Mesenchymal stem cell (in vitro differentiated cells and primary cell): ENCODE data around the gene TCF7.

Experiments used
- DNase-seq: peaks from one replicate; pipeline ENCODE4 v3.0.0-alpha.2; 2013
- H2AFZ ChIP-seq: one replicate; pipeline ENCODE4 v1.6.1; 2013; ENCODE audit warnings: low read depth, mild to moderate bottlenecking, control low read depth, inconsistent platforms, low read length, moderate library complexity
- H2AK5ac ChIP-seq: 2 replicates; pipeline ENCODE4 v1.6.1; 2013; ENCODE audit warnings: low read length, moderate library complexity, mild to moderate bottlenecking, inconsistent platforms; ENCODE audit not compliant: severe bottlenecking
- H2BK120ac ChIP-seq: one replicate; pipeline ENCODE4 v1.6.1; 2013; ENCODE audit warnings: low read depth, mild to moderate bottlenecking, inconsistent platforms, low read length, moderate library complexity
- H2BK12ac ChIP-seq, 2 experiments: one replicate each; pipeline ENCODE4 v1.6.1; 2013; ENCODE audit warnings: inconsistent platforms in 2 of 2, low read length in 2 of 2, mild to moderate bottlenecking in 2 of 2, moderate library complexity in 2 of 2, control low read depth in 1 of 2
- H2BK15ac ChIP-seq: one replicate; pipeline ENCODE4 v1.6.1; 2013; ENCODE audit warnings: mild to moderate bottlenecking, low read depth, inconsistent platforms; ENCODE audit not compliant: poor library complexity, severe bottlenecking
- H2BK5ac ChIP-seq: 2 replicates; pipeline ENCODE4 v1.6.1; 2013; ENCODE audit warnings: low read depth, mild to moderate bottlenecking, low read length, control low read depth, inconsistent platforms; ENCODE audit not compliant: poor library complexity, severe bottlenecking
- H3K14ac ChIP-seq, 2 experiments: one replicate each; pipeline ENCODE4 v1.6.1; 2013; ENCODE audit warnings: inconsistent platforms in 2 of 2, low read length in 2 of 2, control low read depth in 1 of 2, mild to moderate bottlenecking in 1 of 2, moderate library complexity in 1 of 2
- H3K18ac ChIP-seq, 2 experiments: one replicate each; pipeline ENCODE4 v1.6.1; 2013; ENCODE audit warnings: inconsistent platforms in 2 of 2, low read length in 2 of 2, control low read depth in 1 of 2, low read depth in 1 of 2, mild to moderate bottlenecking in 1 of 2
- H3K23ac ChIP-seq, 2 experiments: one replicate each; pipeline ENCODE4 v1.6.1; 2013; ENCODE audit warnings: inconsistent platforms in 2 of 2, low read length in 2 of 2, mild to moderate bottlenecking in 2 of 2, moderate library complexity in 2 of 2, control low read depth in 1 of 2
- H3K27ac ChIP-seq: 2 replicates; pipeline ENCODE4 v1.5.1; 2013; ENCODE audit warnings: mild to moderate bottlenecking, moderate library complexity, low read length, control low read depth, inconsistent platforms; ENCODE audit not compliant: poor library complexity, severe bottlenecking
- H3K27me3 ChIP-seq, 2 experiments: 2 replicates each; pipeline versions ENCODE4 v1.6.1 to v1.7.0; 2013; ENCODE audit warnings: low read length in 2 of 2, mild to moderate bottlenecking in 2 of 2, moderate library complexity in 2 of 2, control low read depth in 1 of 2, inconsistent platforms in 1 of 2; ENCODE audit not compliant: control insufficient read depth in 1 of 2, insufficient read depth in 1 of 2
- H3K36me3 ChIP-seq, 2 experiments: 2 replicates each; pipeline versions ENCODE4 v1.6.1 to v1.7.0; 2013; ENCODE audit warnings: low read length in 2 of 2, control low read depth in 1 of 2, inconsistent platforms in 1 of 2, low read depth in 1 of 2, mild to moderate bottlenecking in 1 of 2; ENCODE audit not compliant: insufficient read depth in 2 of 2, control insufficient read depth in 1 of 2
- H3K4ac ChIP-seq, 2 experiments: one replicate each; pipeline ENCODE4 v1.6.1; 2013; ENCODE audit warnings: inconsistent platforms in 2 of 2, low read length in 2 of 2, mild to moderate bottlenecking in 2 of 2, moderate library complexity in 2 of 2, control low read depth in 1 of 2, low read depth in 1 of 2
- H3K4me1 ChIP-seq: 2 replicates; pipeline ENCODE4 v1.6.1; 2013; ENCODE audit warnings: low read depth, low read length, control low read depth; ENCODE audit not compliant: control insufficient read depth, insufficient read depth
- H3K4me2 ChIP-seq: 2 replicates; pipeline ENCODE4 v1.6.1; 2013; ENCODE audit warnings: low read length, mild to moderate bottlenecking, inconsistent platforms; ENCODE audit not compliant: poor library complexity, severe bottlenecking
- H3K4me3 ChIP-seq, 2 experiments: 2 replicates each; pipeline versions ENCODE4 v1.5.1 to v1.7.0; 2013; ENCODE audit warnings: low read length in 2 of 2, mild to moderate bottlenecking in 2 of 2, control low read depth in 1 of 2, low read depth in 1 of 2; ENCODE audit not compliant: insufficient read depth in 1 of 2
- H3K79me1 ChIP-seq: replicated peaks from 2 replicates; pipeline ENCODE4 v1.6.1; 2013; ENCODE audit warnings: mild to moderate bottlenecking, control low read depth, low read length, inconsistent platforms; ENCODE audit not compliant: poor library complexity, severe bottlenecking
- H3K9ac ChIP-seq: 2 replicates; pipeline ENCODE4 v1.7.0; 2013; ENCODE audit warnings: mild to moderate bottlenecking, low read length, moderate library complexity
- H3K9me3 ChIP-seq: 2 replicates; pipeline ENCODE4 v1.7.0; 2013; ENCODE audit warnings: mild to moderate bottlenecking, low read length; ENCODE audit not compliant: control insufficient read depth
- H4K8ac ChIP-seq: one replicate; pipeline ENCODE4 v1.6.1; 2013; ENCODE audit warnings: inconsistent platforms, mild to moderate bottlenecking, low read length, moderate library complexity
- H4K91ac ChIP-seq: one replicate; pipeline ENCODE4 v1.6.1; 2013; ENCODE audit warnings: mild to moderate bottlenecking, low read length, inconsistent platforms
- WGBS: methylation state at CpG from one replicate; pipeline ENCODE4 v1.1.7; 2013; ENCODE audit warnings: mixed read lengths; 5-methylcytosine and 5-hydroxymethylcytosine counted together

The TCF7 gene

DNA sequence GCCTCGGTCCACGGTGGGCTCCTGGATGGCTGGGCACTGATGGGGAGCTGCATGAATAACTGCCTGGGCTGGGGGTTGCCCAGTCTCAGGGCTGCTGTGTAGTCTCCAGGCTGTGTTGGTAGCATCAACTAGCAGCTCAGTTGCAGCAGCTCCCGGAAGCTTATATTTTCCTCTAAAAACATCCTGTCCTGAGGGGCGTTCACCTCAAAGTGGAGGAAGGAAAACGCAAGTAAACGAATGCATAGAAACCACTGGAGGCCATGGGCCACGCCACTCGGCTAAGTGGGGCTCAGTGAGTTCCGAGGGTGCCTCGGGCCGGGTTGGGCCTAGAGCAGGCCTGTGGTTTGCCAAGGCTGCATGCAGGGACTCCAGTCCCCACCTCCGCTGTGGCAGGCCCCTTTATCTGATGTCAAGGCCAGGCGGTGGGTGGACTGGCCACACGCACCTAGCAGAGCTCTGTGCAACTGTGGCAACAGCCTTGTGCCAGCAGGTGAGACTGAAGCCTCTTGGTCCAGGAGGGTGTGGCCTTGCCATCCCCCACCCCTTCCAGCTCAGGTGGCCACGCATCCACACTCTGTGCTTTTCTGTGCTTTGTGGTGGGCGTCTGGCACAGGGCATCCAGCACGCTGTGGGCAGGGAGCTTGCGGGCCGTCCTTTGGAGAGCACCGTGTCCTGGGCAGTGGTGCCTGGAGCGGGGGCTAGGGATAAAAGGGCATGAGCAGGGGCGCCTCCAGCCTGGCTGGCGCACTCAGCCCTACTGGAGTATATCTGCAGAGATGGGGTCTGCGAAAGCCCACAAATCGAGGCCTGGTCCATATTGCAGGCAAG is 15.1 kb downstream of the TCF7 start:
- Histone ChIP-seq H3K4me3 (no peak overlapping the region), H2AK5ac (no peak overlapping the region), H2BK12ac (no peak overlapping the region), H3K4me1 (peaks cover 13% of the 10 kb centered on the region), H3K4me2 (no peak overlapping the region), H2BK15ac (no peak overlapping the region), H2BK120ac (no peak overlapping the region), H2BK5ac (no peak overlapping the region), H3K36me3 (peaks cover 49 to 70% of the 10 kb centered on the region in 2 experiments), H3K9ac (no peak overlapping the region), H3K27ac (no peak overlapping the region), H2AFZ (no peak overlapping the region), H4K8ac (no peak overlapping the region), H4K91ac (no peak overlapping the region), H3K79me1 (peaks cover 40% of the 10 kb centered on the region), H3K9me3 (no peaks in the 10 kb centered on the region), H3K18ac (no peak overlapping the region), H3K14ac (no peak overlapping the region), H3K23ac (no peak overlapping the region), H3K4ac (no peak overlapping the region), H3K27me3 (no peaks in the 10 kb centered on the region)
- 96% methylated on average over 25 of the region's 25 CpGs for WGBS
- no peak for DNase-seq

DNA sequence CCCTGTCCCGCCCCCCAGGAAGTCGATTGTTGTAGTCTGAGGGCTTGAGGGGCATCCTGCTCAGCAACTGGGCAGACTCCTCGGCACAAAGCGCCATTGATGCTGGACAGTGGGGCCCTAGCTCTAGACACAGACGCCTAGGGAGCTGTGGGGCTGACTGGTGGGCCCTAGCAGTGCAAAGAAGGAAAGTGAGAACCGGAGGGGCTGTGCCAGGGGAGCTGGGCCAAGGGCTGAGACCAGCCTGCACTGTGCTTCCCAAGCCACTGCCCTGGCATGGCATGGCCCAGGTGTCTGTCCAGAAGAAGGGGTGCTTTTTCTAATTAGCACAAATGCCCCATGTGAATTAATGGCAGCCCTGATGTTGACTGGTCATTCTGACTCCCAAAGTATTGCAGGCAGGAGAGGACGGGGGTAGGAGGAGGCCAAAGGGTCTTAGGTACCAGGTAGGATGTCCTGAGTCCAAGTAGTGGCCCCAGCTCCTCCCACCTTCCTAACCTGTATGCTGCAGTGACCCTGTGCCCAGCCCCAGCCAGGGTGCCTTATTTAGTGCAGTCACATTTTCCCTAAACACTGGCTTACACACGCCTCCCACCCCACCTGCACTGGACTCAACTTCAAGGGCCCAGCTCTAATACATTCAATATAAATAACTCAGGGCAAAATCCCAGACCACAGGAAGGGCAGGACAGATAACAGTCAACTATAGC is 15.9 kb downstream of the TCF7 start:
- Histone ChIP-seq H3K14ac (no peak overlapping the region), H2BK5ac (no peak overlapping the region), H2BK12ac (no peak overlapping the region), H3K4me2 (no peak overlapping the region), H3K18ac (no peak overlapping the region), H2BK120ac (no peak overlapping the region), H2AFZ (no peak overlapping the region), H3K4me3 (no peak overlapping the region), H3K4ac (no peak overlapping the region), H2BK15ac (no peak overlapping the region), H3K27me3 (no peaks in the 10 kb centered on the region), H3K4me1 (peaks cover 6% of the 10 kb centered on the region), H3K27ac (no peak overlapping the region), H4K8ac (no peak overlapping the region), H3K79me1 (peaks cover 41% of the 10 kb centered on the region), H3K9me3 (no peaks in the 10 kb centered on the region), H3K23ac (no peak overlapping the region), H2AK5ac (no peak overlapping the region), H3K9ac (no peak overlapping the region), H4K91ac (no peak overlapping the region), H3K36me3 (peaks cover 56 to 77% of the 10 kb centered on the region in 2 experiments)
- WGBS = 98% methylated on average over 8 of the region's 8 CpGs
- DNase-seq = no peak

DNA sequence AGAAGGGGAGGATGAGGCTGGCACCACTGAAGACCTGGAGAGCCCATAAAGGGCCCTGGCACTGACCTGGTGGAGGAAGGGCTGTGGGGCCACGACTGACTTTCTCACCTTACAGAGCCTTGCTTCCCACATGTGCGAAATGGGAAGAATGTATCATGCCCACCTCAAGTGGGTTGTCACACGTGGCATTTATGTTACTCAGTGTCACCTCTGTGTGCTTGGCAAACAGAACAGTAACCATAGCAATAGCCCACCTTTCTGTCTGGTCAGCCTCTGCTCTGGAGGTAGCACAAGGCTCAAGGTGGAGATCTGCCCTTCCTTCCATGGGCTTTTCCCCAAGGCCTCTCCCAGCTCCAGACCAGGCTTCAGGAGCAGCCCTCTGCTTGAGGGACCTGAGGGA is 16.7 kb downstream of the TCF7 start:
- Histone ChIP-seq H3K79me1 (peaks cover 44% of the 10 kb centered on the region), H2AK5ac (no peak overlapping the region), H2AFZ (no peak overlapping the region), H2BK120ac (no peak overlapping the region), H4K8ac (no peak overlapping the region), H3K4ac (no peak overlapping the region), H2BK12ac (no peak overlapping the region), H3K14ac (no peak overlapping the region), H2BK15ac (no peak overlapping the region), H3K4me2 (no peak overlapping the region), H3K18ac (no peak overlapping the region), H3K9ac (no peak overlapping the region), H3K9me3 (no peaks in the 10 kb centered on the region), H3K27me3 (no peaks in the 10 kb centered on the region), H3K27ac (no peak overlapping the region), H3K36me3 (peaks cover 59 to 78% of the 10 kb centered on the region in 2 experiments), H2BK5ac (no peak overlapping the region), H3K4me3 (no peak overlapping the region), H4K91ac (no peak overlapping the region), H3K23ac (no peak overlapping the region), H3K4me1 (peaks cover under 1% of the 10 kb centered on the region)
- no peak for DNase-seq
- 99% methylated on average over 3 of the region's 3 CpGs for WGBS

DNA sequence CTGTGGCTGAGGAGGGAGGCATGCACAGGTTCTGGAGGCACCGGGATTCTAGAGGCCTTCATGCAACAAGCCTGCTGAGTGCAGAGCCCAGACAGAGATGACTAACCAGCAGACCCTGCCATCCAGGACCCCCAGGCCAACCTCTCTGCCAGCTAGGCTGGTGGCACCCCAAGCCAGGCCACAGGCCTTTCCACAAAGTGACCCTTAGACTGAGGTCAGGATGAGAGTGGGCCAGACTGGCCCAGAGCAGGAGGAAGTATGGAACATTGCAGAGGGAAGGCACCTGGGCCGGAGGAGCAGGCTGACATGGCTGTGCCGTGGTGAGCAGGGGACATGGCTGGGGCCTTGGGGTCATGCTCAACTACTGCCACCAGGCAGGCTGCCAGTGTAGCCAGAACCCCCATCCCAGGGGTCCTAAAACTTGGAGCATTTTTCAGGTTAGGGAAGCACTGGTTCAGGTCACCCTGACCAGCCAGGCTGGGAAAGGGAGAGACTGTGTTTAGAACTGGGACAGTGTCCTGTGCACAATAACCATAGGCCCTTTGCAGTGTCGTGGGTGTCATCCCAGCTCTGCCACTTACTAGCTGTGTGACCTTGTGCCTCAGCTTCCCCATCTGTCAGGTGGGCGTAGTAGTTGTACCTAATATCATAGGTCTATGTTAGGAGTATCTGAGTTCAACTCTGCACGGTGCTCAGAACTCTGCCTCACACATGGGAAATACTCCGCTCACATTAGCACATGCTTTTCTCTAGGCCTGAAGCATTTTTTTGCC is 17.3 kb downstream of the TCF7 start:
- Histone ChIP-seq H3K4me3 (no peak overlapping the region), H2BK15ac (no peak overlapping the region), H2AK5ac (no peak overlapping the region), H3K9me3 (no peaks in the 10 kb centered on the region), H3K4ac (no peak overlapping the region), H3K9ac (no peak overlapping the region), H2BK5ac (no peak overlapping the region), H2AFZ (no peak overlapping the region), H4K8ac (no peak overlapping the region), H4K91ac (no peak overlapping the region), H3K27me3 (no peaks in the 10 kb centered on the region), H3K4me1 (peaks cover 2% of the 10 kb centered on the region), H3K4me2 (no peak overlapping the region), H2BK120ac (no peak overlapping the region), H3K14ac (no peak overlapping the region), H3K23ac (no peak overlapping the region), H3K36me3 (peaks cover 60 to 83% of the 10 kb centered on the region in 2 experiments), H3K27ac (no peak overlapping the region), H3K18ac (no peak overlapping the region), H3K79me1 (peaks cover 50% of the 10 kb centered on the region), H2BK12ac (no peak overlapping the region)
- no peak for DNase-seq
- over 99% methylated on average over 7 of the region's 7 CpGs for WGBS
